ENCODE data around the gene CORO2A. TPM values are rescaled to one million over a fixed set of nuclear protein-coding genes. Genes with fewer than 3 reads are reported as not detected.
"Not testable (repeated sequence)": the region's sequence is repeated elsewhere in the genome, so short reads cannot be mapped to it uniquely, and the experiment has no call there.

The CORO2A gene
- total and polyA plus RNA-seq, 5 experiments from 2014 or later, result 5.2 to 11.7 (median 10.0) TPM

GRCh38 chr9:98129451-98129881, 63.0 kb downstream of the CORO2A start:
- ATAC-seq, result no peak
- H3K4me1 Mint-ChIP-seq, result peaks cover 2 to 21% (median 4%) of the 10 kb centered on the region in 4 donors
- H3K36me3 Mint-ChIP-seq, result peaks cover 0 to 63% (median 14%) of the 10 kb centered on the region in 3 donors
- peak in 1 of 10 donors; percentile 27 for DNase-seq
- POLR2A ChIA-PET, result interaction anchor here (0.6 to 1.3 kb wide), 4 partner anchors 8 to 128 kb away, joined by 3 to 7 read pairs (median 4); partner anchors contain the start of genes CORO2A and TRIM14
- H3K9me3 Mint-ChIP-seq, result no peaks in the 10 kb centered on the region
- H3K27me3 Mint-ChIP-seq, result no peaks in the 10 kb centered on the region
- peak overlapping the region; percentile 19 to 88 (median 62) for H3K27ac Mint-ChIP-seq
- no peak overlapping the region for H3K4me3 Mint-ChIP-seq

GRCh38 chr9:98128316-98128715, 64.1 kb downstream of the CORO2A start:
- peaks cover 0 to 22% (median under 1%) of the 10 kb centered on the region in 4 donors for H3K4me1 Mint-ChIP-seq
- peak overlapping the region in 4 of 10 donors; percentile 33 to 65 (median 46) for H3K27ac Mint-ChIP-seq
- POLR2A ChIA-PET, result interaction anchor here (1.1 to 1.2 kb wide), 2 partner anchors 9 to 63 kb away, joined by 3 to 4 read pairs; partner anchors contain the start of genes CORO2A and TRIM14
- ATAC-seq, result no peak
- no peak overlapping the region for H3K4me3 Mint-ChIP-seq
- H3K9me3 Mint-ChIP-seq, result no peaks in the 10 kb centered on the region
- no peaks in the 10 kb centered on the region for H3K27me3 Mint-ChIP-seq
- peaks cover 0 to 63% (median 12%) of the 10 kb centered on the region in 3 donors for H3K36me3 Mint-ChIP-seq
- no peak for DNase-seq

GRCh38 chr9:98127226-98127625, 65.2 kb downstream of the CORO2A start:
- Mint-ChIP-seq H3K27me3 (no peaks in the 10 kb centered on the region), H3K36me3 (peaks cover 0 to 59% (median 12%) of the 10 kb centered on the region in 3 donors)
- POLR2A ChIA-PET, result interaction anchor here (0.6 kb wide), 3 partner anchors 25 to 871 kb away, joined by 3 to 6 read pairs (median 3); no protein-coding TSS in a partner anchor

GRCh38 chr9:98124637-98125426, 67.6 kb downstream of the CORO2A start:
- Mint-ChIP-seq H3K4me3 (no peak overlapping the region), H3K4me1 (peaks cover 13 to 48% (median 30%) of the 10 kb centered on the region in 4 donors), H3K27me3 (no peaks in the 10 kb centered on the region), H3K27ac (peak overlapping the region in 7 of 10 donors; percentile 20 to 55 (median 48)), H3K9me3 (no peaks in the 10 kb centered on the region), H3K36me3 (peaks cover 0 to 41% (median 6%) of the 10 kb centered on the region in 3 donors)
- ATAC-seq (no peak), DNase-seq (no peak)
- POLR2A ChIA-PET, result no interaction called here

More at GRCh38 chr9:98127226-98127625, 65.2 kb downstream of the CORO2A start:
- no peak overlapping the region for H3K4me3 Mint-ChIP-seq
- peak overlapping the region in 4 of 10 donors; percentile 29 to 67 (median 58) for H3K27ac Mint-ChIP-seq
- no peaks in the 10 kb centered on the region for H3K9me3 Mint-ChIP-seq
- ATAC-seq, result no peak
- H3K4me1 Mint-ChIP-seq, result peaks cover 2 to 26% (median 7%) of the 10 kb centered on the region in 4 donors
- no peak for DNase-seq

- Mint-ChIP-seq H3K36me3 (peaks cover 0 to 34% (median 0%) of the 10 kb centered on the region in 3 donors), H3K4me1 (peaks cover 17 to 46% (median 35%) of the 10 kb centered on the region in 4 donors), H3K27ac (peak overlapping the region in 2 of 10 donors; percentile 65 to 87)
- ATAC-seq, POLR2A ChIA-PET, H3K4me3 Mint-ChIP-seq, H3K27me3 Mint-ChIP-seq, H3K9me3 Mint-ChIP-seq, DNase-seq: not testable (repeated sequence)
These were observed 68.3 kb downstream of the CORO2A start for GRCh38 chr9:98124091-98124490.

- POLR2A ChIA-PET, result interaction anchor here (0.8 to 8.0 kb wide), 9 partner anchors 9 to 199 kb away, joined by 3 to 238 read pairs (median 10); partner anchors contain the start of genes CORO2A and TBC1D2
- Mint-ChIP-seq H3K4me1 (peaks cover 23 to 58% (median 53%) of the 10 kb centered on the region in 4 donors), H3K27ac (peak overlapping the region; percentile 88 to 99 (median 94)), H3K27me3 (no peaks in the 10 kb centered on the region), H3K9me3 (no peaks in the 10 kb centered on the region), H3K4me3 (peak overlapping the region; percentile 84 to 99 (median 92)), H3K36me3 (peaks cover 4 to 30% (median 6%) of the 10 kb centered on the region in 3 donors)
- DNase-seq (peak in 2 of 10 donors; percentile 21 to 24), ATAC-seq (peak in 1 of 2 donors; percentile 5)
These were observed 71.4 kb downstream of the CORO2A start for GRCh38 chr9:98121058-98121457.

GRCh38 chr9:98120476-98120875, 72.0 kb downstream of the CORO2A start:
- Mint-ChIP-seq H3K4me3 (peak overlapping the region; percentile 84 to 99 (median 92)), H3K27me3 (no peaks in the 10 kb centered on the region), H3K36me3 (peaks cover 4 to 33% (median 6%) of the 10 kb centered on the region in 3 donors), H3K9me3 (no peaks in the 10 kb centered on the region), H3K27ac (peak overlapping the region; percentile 92 to 99 (median 94)), H3K4me1 (peaks cover 23 to 62% (median 53%) of the 10 kb centered on the region in 4 donors)
- ATAC-seq, result no peak
- DNase-seq, result no peak
- POLR2A ChIA-PET, result interaction anchor here (0.7 to 8.0 kb wide), 11 partner anchors 10 to 199 kb away, joined by 3 to 238 read pairs (median 9); partner anchors contain the start of genes CORO2A and TBC1D2

- Mint-ChIP-seq H3K36me3 (peaks cover 4 to 27% (median 10%) of the 10 kb centered on the region in 3 donors), H3K9me3 (no peaks in the 10 kb centered on the region), H3K4me1 (peaks cover 23 to 65% (median 55%) of the 10 kb centered on the region in 4 donors), H3K27me3 (no peaks in the 10 kb centered on the region), H3K27ac (peak within 1 kb of the TSS; percentile 92 to 99 (median 96)), H3K4me3 (peak within 1 kb of the TSS; percentile 86 to 99 (median 92))
- ATAC-seq, result peak; percentile 50 to 67
- peak in 8 of 10 donors; percentile 21 to 59 (median 46) for DNase-seq
- POLR2A ChIA-PET, result interaction anchor here (0.7 to 8.0 kb wide), 17 partner anchors 9 to 212 kb away, joined by 3 to 238 read pairs (median 7); partner anchors contain the start of genes ANP32B, CORO2A, NANS and TBC1D2
These were observed 73.5 kb downstream of the CORO2A start, which contains the start of gene TRIM14 for GRCh38 chr9:98118640-98119601. TSS of gene TRIM14 (minus strand) at chr9:98119222. CDS start at chr9:98119188, 34 bp downstream.

GRCh38 chr9:98117984-98118639, 74.3 kb downstream of the CORO2A start:
- Mint-ChIP-seq H3K36me3 (peaks cover 4 to 27% (median 10%) of the 10 kb centered on the region in 3 donors), H3K4me1 (peaks cover 23 to 71% (median 57%) of the 10 kb centered on the region in 4 donors), H3K27me3 (no peaks in the 10 kb centered on the region), H3K4me3 (peak overlapping the region; percentile 86 to 99 (median 92)), H3K9me3 (no peaks in the 10 kb centered on the region), H3K27ac (peak overlapping the region; percentile 92 to 99 (median 96))
- DNase-seq (peak in 8 of 10 donors; percentile 28 to 78 (median 59)), ATAC-seq (peak; percentile 78 to 90)
- POLR2A ChIA-PET, result interaction anchor here (0.7 to 8.0 kb wide), 15 partner anchors 9 to 212 kb away, joined by 3 to 238 read pairs (median 8); partner anchors contain the start of genes ANP32B, CORO2A, NANS and TBC1D2

- not testable (repeated sequence) for H3K9me3 Mint-ChIP-seq, H3K27me3 Mint-ChIP-seq, ATAC-seq, DNase-seq
- Mint-ChIP-seq H3K27ac (peak overlapping the region in 7 of 10 donors; percentile 29 to 99 (median 72)), H3K4me3 (peak overlapping the region in 4 of 10 donors; percentile 2 to 96 (median 42)), H3K4me1 (peaks cover 20 to 70% (median 53%) of the 10 kb centered on the region in 4 donors), H3K36me3 (peaks cover 4 to 29% (median 12%) of the 10 kb centered on the region in 3 donors)
- POLR2A ChIA-PET, result interaction anchor here (2.7 to 8.0 kb wide), 2 partner anchors 17 to 39 kb away, joined by 11 to 238 read pairs; no protein-coding TSS in a partner anchor
These were observed 75.3 kb downstream of the CORO2A start for GRCh38 chr9:98117097-98117496.

Measured in naive thymus-derived CD8-positive, alpha-beta T cell (primary cell).